Skin epidermis (tissue), 12 donors: ENCODE data around the gene PLIN4.
"Not testable (repeated sequence)": the region's sequence is repeated elsewhere in the genome, so short reads cannot be mapped to it uniquely, and the experiment has no call there.

Experiments used
- H3K27ac ChIP-seq, 21 experiments: fragments of 200-600 bp; sonication (generic) in 11 of 21; one replicate each; pipeline ENCODE4 v1.5.0; 2020; ENCODE audit warnings: mild to moderate bottlenecking in 3 of 21, inconsistent platforms in 2 of 21, moderate library complexity in 2 of 21
- H3K4me3 ChIP-seq, 7 experiments: fragments of 200-600 bp; sonication (generic) in 2 of 7; one replicate each; pipeline ENCODE4 v1.5.0; 2020; ENCODE audit warnings: inconsistent platforms in 2 of 7, mild to moderate bottlenecking in 2 of 7, moderate library complexity in 1 of 7

PLIN4 gene

GRCh38 chr19:4518345-4519171 is at the start of gene PLIN4:
Gene PLIN4, minus strand, starts transcription at chr19:4518486. Its CDS starts 214 bp downstream, at chr19:4518272.
- Histone ChIP-seq H3K4me3 (peak within 1 kb of the TSS in 1 of 7 experiments; percentile 2), H3K27ac (peak within 1 kb of the TSS in 7 of 21 experiments; percentile 4 to 47 (median 32))

- Histone ChIP-seq H3K27ac (no peak overlapping the region), H3K4me3 (no peak overlapping the region)
Observed at GRCh38 chr19:4567584-4568071, 49.3 kb upstream of the PLIN4 start.

- Histone ChIP-seq H3K4me3 (no peak overlapping the region), H3K27ac (peak overlapping the region in 1 of 21 experiments; percentile 54)
Observed at GRCh38 chr19:4566402-4567051, 48.2 kb upstream of the PLIN4 start.

DNA sequence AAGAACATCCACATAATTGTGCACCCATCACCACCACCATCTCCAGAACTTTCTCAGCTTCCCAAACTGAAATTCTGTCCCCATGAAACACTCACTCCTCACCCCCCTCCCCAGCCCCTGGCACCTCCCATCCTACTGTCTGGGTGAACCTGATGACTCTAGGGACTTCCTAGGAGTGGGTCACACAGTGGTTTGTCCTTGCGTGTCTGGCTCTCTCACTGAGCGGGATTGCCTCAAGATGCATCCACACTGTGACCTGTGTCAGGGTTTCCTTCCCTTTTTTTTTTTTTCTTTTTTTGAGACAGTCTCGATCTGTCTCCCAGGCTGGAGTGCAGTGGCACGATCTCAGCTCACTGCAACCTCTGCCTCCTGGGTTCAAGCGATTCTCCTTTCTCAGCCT is 45.3 kb upstream of the PLIN4 start:
- H3K27ac ChIP-seq: not testable (repeated sequence)

GRCh38 chr19:4562085-4562484 is 43.8 kb upstream of the PLIN4 start:
- not testable (repeated sequence) for H3K4me3 ChIP-seq, H3K27ac ChIP-seq

More for the DNA sequence above, 45.3 kb upstream of the PLIN4 start:
- H3K4me3 ChIP-seq: not testable (repeated sequence)

GRCh38 chr19:4559569-4559968 is 41.3 kb upstream of the PLIN4 start, which contains the start of gene SEMA6B:
Gene SEMA6B, minus strand, starts transcription at chr19:4559684. Its CDS starts 1,227 bp downstream, at chr19:4558457.
- Histone ChIP-seq H3K4me3 (peak within 1 kb of the TSS in 5 of 7 experiments; percentile 4 to 32 (median 17)), H3K27ac (peak within 1 kb of the TSS in 16 of 21 experiments; percentile 12 to 76 (median 33))

DNA sequence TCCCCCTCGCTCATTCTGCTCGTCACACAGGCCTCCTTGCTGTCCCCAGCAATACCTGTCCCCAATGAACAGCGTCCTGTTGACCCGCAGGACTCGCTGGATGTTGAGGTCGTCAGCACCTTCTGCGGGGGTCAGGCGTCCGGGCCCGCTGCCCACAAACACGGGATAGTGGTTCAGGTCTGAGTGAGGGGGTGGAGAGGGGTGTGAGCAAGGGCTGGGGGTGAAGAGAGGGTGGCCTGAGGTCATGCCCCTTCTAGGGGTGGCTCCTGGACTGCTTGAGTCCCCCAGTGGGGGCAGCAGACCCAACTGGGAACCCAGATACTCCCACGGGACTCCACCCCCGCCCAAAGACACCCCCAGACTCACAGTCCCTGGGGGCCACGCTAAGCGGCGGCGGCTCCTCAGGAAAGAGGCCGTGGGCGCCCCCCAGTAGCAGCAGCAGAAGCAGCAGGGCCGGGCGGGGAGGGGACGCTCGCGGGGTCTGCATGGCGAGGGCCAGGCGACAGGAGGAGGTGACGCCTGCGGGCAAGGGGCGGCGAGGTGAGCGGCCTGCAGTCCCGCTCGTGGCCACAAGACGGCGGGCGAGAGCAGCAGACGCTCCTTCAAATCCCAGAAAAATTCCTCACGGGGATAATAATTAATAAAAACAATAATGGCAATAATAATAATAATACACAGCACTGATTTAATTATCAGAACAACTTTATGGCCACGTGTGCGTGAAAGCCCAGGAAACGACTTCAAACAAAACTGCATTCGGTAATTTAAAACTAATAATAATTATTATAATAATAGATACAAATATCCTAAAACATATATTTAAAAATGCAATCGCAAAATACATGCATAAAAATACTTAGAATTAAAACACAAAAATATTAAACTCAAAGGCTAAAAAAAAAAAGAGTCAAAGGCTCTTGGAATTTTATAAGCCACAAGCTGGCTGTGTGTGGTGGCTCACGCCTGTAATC is 40.0 kb upstream of the PLIN4 start:
- peak overlapping the region in 5 of 7 experiments; percentile 3 to 32 (median 17) for H3K4me3 ChIP-seq
- H3K27ac ChIP-seq: peak overlapping the region in 8 of 21 experiments; percentile 19 to 74 (median 36)

DNA sequence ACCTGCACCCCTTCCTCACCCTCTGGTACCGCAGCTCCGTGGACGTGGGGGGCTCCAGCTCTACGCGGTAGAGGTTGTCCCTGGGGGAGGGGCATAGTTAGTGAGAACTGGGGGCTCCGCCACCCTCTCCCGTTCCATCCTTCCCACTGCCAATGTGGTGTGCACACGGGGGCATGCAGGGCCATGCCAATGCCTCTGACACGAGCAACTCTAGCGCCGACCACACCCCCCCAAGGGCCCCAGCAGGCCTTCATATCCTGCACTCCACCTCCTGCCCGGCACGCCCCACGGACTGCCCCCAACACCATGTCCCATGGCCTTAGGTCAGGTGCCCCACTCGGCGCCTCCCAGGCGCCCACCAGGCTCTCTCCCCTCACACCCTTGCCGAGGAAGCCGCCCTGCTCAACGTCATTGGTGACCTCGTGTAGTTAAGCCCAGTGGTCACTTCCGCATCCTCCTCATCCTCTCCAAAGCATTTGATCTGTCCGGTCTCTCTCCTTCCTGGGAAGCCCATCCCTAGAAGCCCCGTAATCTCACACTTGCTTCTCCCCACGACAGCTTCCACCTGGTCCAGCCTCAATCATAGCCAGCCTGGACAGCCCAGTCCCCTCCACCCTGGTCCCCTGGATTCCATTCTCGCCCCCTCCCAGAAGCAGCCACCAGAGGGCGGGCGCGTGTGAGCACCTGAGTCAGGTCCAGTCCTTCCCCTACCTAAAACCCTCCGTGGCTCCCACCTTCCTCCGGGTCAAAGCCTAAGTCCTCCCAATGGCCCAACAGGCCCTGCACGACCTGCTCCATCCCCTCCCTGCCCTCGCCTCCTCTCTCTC is 39.1 kb upstream of the PLIN4 start:
- Histone ChIP-seq H3K4me3 (peak overlapping the region in 2 of 7 experiments; percentile 14 to 17), H3K27ac (peak overlapping the region in 1 of 21 experiments; percentile 19)

DNA sequence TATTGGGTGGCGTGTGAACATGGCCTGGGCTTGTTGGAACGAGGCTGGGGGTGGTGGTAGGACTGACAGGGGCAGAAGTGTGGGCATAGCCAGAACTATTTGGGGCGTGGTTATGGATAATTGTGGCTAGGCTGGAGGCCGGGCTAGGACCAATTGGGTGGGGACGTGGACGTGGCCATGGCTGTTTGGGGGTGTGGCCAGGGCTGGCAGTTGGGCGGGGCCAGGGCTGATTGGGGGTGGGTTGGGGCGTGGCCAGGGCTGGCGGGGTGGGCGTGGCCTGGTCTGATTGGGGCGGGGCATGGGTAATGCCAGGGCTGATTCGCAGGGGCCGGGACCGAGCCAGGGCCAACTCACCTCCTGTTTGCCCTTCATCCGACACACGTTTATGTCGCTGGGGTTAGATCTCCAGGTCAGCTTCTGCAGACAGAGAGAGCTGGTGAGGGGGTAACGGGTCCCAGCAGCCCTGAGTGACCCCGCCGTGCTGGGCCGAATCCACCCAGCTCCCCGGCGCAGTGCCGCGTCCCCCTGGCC is 38.4 kb upstream of the PLIN4 start:
- Histone ChIP-seq H3K4me3 (no peak overlapping the region), H3K27ac (no peak overlapping the region)

DNA sequence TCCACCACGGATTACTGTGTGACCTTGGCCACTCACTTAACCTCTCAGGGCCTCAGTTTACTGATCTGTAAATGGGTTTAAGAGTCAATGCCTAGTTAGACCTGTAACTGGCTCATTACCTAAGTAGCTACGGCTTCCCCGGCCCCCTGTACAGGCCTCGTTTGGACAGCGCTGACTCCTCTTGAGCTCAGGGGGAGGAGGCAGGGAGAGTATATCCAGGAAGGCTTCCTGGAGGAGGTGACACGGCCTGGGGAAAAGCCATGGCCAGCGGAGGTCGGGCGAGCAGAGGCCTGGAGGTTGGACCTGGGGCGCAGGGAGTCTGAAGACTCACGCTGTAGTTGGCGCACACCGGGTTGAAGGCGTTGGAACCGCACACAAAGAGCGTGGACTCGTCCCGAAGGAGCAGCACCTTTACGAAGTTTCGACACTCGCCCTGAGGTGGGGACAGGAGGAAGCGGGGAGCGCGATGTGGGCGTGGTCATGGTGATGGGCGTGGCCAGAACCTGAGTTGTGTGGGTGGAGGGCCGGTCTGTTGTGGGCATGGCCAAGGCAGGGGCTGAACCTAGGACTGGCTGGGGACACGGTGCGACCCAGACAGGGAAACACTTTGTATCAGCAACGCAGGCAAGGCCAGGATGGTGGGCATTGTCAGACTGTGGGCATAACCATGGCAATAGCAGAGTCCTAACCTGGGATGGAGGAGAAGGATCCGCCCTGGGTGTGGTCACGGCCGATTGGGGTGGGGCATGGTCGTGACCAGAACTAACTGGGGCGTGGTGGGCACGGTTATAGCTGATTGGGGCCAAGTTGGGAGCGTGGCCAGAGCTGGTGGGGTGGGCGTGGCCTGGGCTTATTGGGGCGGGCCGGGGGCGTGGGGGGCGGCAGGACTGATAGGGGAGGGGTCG is 37.6 kb upstream of the PLIN4 start:
- no peak overlapping the region for H3K4me3 ChIP-seq
- no peak overlapping the region for H3K27ac ChIP-seq

GRCh38 chr19:4554717-4555116 is 36.4 kb upstream of the PLIN4 start:
- H3K4me3 ChIP-seq: no peak overlapping the region
- no peak overlapping the region for H3K27ac ChIP-seq

- Histone ChIP-seq H3K4me3 (no peak overlapping the region), H3K27ac (no peak overlapping the region)
Observed at GRCh38 chr19:4553775-4554174, 35.5 kb upstream of the PLIN4 start.

- no peak overlapping the region for H3K4me3 ChIP-seq
- H3K27ac ChIP-seq: no peak overlapping the region
Observed at GRCh38 chr19:4553092-4553695, 34.9 kb upstream of the PLIN4 start.

GRCh38 chr19:4552525-4552819 is 34.2 kb upstream of the PLIN4 start:
- Histone ChIP-seq H3K4me3 (no peak overlapping the region), H3K27ac (no peak overlapping the region)

DNA sequence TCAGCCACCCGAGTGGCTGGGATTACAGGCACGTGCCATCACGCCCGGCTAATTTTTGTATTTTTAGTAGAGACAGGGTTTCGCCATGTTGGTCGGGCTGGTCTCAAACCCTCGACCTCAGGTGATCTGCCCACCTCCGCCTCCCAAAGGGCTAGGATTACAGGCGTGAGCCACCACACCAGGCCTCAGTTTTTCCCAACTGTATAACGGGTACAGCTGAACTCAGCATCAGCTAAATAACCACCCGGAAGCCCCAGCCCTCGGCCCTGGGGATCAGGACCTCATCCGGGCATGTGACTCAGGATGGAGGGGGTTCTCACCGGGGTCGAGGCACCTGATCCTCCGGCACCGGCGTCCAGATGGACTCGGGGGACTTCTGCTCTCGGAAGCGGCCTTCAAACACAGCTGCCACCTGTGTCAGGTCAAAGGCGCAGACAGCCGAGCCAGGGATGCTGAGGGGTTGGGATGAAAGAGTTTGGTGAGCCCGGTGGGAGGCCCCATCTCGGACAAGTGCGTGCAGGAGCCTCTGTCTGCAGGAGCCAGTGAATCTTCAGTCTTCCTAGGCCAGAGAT is 32.3 kb upstream of the PLIN4 start:
- H3K27ac ChIP-seq: no peak overlapping the region
- H3K4me3 ChIP-seq: no peak overlapping the region

GRCh38 chr19:4550018-4550417 is 31.7 kb upstream of the PLIN4 start:
- Histone ChIP-seq H3K27ac (no peak overlapping the region), H3K4me3 (no peak overlapping the region)

GRCh38 chr19:4548238-4548584 is 29.9 kb upstream of the PLIN4 start:
- Histone ChIP-seq H3K4me3 (no peak overlapping the region), H3K27ac (no peak overlapping the region)
